GM23338 (cell line): ENCODE measurements around the gene PCDH1. TPM values are rescaled to one million over a fixed set of nuclear protein-coding genes. Genes with fewer than 3 reads are reported as not detected.

Experiments
- ATAC-seq: fragments of 200-7000 bp; cut with Tn5 transposase; 3 replicates; pipeline ENCODE4 v1.9.1; 2020
- DNase-seq: peaks from one replicate; pipeline ENCODE4 v3.0.0-alpha.2; 2015; ENCODE audit warnings: low spot score
- H2AFZ ChIP-seq: fragments of 200-600 bp; sonication (generic); 2 replicates; pipeline ENCODE4 v1.8.0; 2016; ENCODE audit warnings: antibody characterized with exemption, mild to moderate bottlenecking, moderate library complexity
- H3F3A ChIP-seq: fragments of 200-600 bp; sonication (generic); replicated peaks from 2 replicates; pipeline ENCODE4 v1.8.0; 2017; ENCODE audit warnings: antibody characterized with exemption, mixed run types, low read depth
- H3K27ac ChIP-seq: fragments of 200-600 bp; sonication (generic); 2 replicates; pipeline ENCODE4 v1.6.1; 2016; ENCODE audit warnings: low read depth
- H3K27me3 ChIP-seq: fragments of 200-600 bp; sonication (generic); 2 replicates; pipeline ENCODE4 v1.8.0; 2016; ENCODE audit warnings: mild to moderate bottlenecking, mixed run types, moderate library complexity; ENCODE audit not compliant: insufficient read depth
- H3K36me3 ChIP-seq: fragments of 200-600 bp; sonication (generic); 2 replicates; pipeline ENCODE4 v1.8.0; 2016; ENCODE audit warnings: mild to moderate bottlenecking; ENCODE audit not compliant: insufficient read depth
- H3K4me1 ChIP-seq: fragments of 200-600 bp; sonication (generic); 2 replicates; pipeline ENCODE4 v1.8.0; 2016; ENCODE audit warnings: mild to moderate bottlenecking, moderate library complexity; ENCODE audit not compliant: insufficient read depth
- H3K4me2 ChIP-seq: fragments of 200-600 bp; sonication (generic); 2 replicates; pipeline ENCODE4 v1.7.1; 2017; ENCODE audit warnings: mixed run types
- H3K4me3 ChIP-seq: fragments of 200-600 bp; sonication (generic); 2 replicates; pipeline ENCODE4 v1.6.1; 2016; ENCODE audit warnings: mixed run types
- H3K79me2 ChIP-seq: fragments of 200-600 bp; sonication (generic); replicated peaks from 2 replicates; pipeline ENCODE4 v1.8.0; 2017; ENCODE audit warnings: mild to moderate bottlenecking; ENCODE audit not compliant: insufficient read depth
- H3K9me2 ChIP-seq: fragments of 200-600 bp; sonication (generic); 2 replicates; pipeline ENCODE4 v1.8.0; 2017; ENCODE audit not compliant: insufficient read depth
- H4K20me1 ChIP-seq: fragments of 200-600 bp; sonication (generic); replicated peaks from 2 replicates; pipeline ENCODE4 v1.8.0; 2017; ENCODE audit warnings: mild to moderate bottlenecking; ENCODE audit not compliant: insufficient read depth
- H3K27ac Mint-ChIP-seq: 2 replicates; pipeline ENCODE4 v1.8.0; 2020; ENCODE audit warnings: inconsistent platforms, mild to moderate bottlenecking, moderate library complexity, mixed read lengths
- H3K27me3 Mint-ChIP-seq: 3 replicates; pipeline ENCODE4 v1.8.0; 2022; ENCODE audit warnings: low read depth, mild to moderate bottlenecking, moderate library complexity, mixed read lengths, inconsistent platforms; ENCODE audit not compliant: insufficient read depth, poor library complexity
- H3K36me3 Mint-ChIP-seq: 3 replicates; pipeline ENCODE4 v1.8.0; 2021; ENCODE audit warnings: low read depth, mild to moderate bottlenecking, inconsistent platforms, moderate library complexity, mixed read lengths
- H3K4me1 Mint-ChIP-seq: 3 replicates; pipeline ENCODE4 v1.8.0; 2020; ENCODE audit warnings: mild to moderate bottlenecking, inconsistent platforms, mixed read lengths
- H3K4me3 Mint-ChIP-seq: 3 replicates; pipeline ENCODE4 v1.8.0; 2021; ENCODE audit warnings: moderate library complexity, mild to moderate bottlenecking, inconsistent platforms, mixed read lengths
- H3K9me3 Mint-ChIP-seq: 3 replicates; pipeline ENCODE4 v1.8.0; 2020; ENCODE audit warnings: moderate library complexity, mild to moderate bottlenecking, inconsistent platforms, mixed read lengths
- CREB1 ChIP-seq: fragments of 250-450 bp; sonication (Bioruptor Pico); IDR thresholded peaks from 2 replicates; pipeline ENCODE4 v1.5.0; 2020; ENCODE audit warnings: low read depth, mild to moderate bottlenecking, moderate library complexity
- CTCF ChIP-seq, 2 experiments: fragments of 200-600 bp in 1 of 2; sonication (generic) in 1 of 2; conservative IDR thresholded peaks; 2 replicates each; pipeline versions ENCODE4 v1.5.1 to v1.6.1; 2016 to 2017; ENCODE audit warnings: antibody characterized with exemption in 2 of 2, low read depth in 2 of 2, mild to moderate bottlenecking in 2 of 2, moderate library complexity in 1 of 2
- EZH2 ChIP-seq: fragments of 200-600 bp; sonication (generic); IDR thresholded peaks from one replicate; pipeline ENCODE4 v1.8.0; 2017; ENCODE audit warnings: antibody characterized with exemption, mild to moderate bottlenecking, low read depth; ENCODE audit not compliant: unreplicated experiment
- EZH2phosphoT487 ChIP-seq: fragments of 200-600 bp; sonication (generic); IDR thresholded peaks from one replicate; pipeline ENCODE4 v1.8.1; 2018; ENCODE audit warnings: antibody characterized with exemption; ENCODE audit not compliant: unreplicated experiment
- JUNB ChIP-seq: IDR thresholded peaks from one replicate; pipeline ENCODE4 v1.6.1; 2016; ENCODE audit warnings: antibody characterized with exemption; ENCODE audit not compliant: unreplicated experiment
- NANOG ChIP-seq: IDR thresholded peaks from 2 replicates; pipeline ENCODE4 v1.6.1; 2016; ENCODE audit warnings: antibody characterized with exemption, borderline replicate concordance
- POLR2AphosphoS5 ChIP-seq: IDR thresholded peaks from 2 replicates; pipeline ENCODE4 v1.6.1; 2016; ENCODE audit warnings: antibody characterized with exemption, low read depth
- REST ChIP-seq: IDR thresholded peaks from one replicate; pipeline ENCODE4 v1.6.1; 2018; ENCODE audit warnings: antibody characterized with exemption; ENCODE audit not compliant: unreplicated experiment
- STAT1 ChIP-seq: IDR thresholded peaks from one replicate; pipeline ENCODE4 v1.6.1; 2016; ENCODE audit warnings: antibody characterized with exemption; ENCODE audit not compliant: unreplicated experiment
- ZNF114 ChIP-seq: fragments of 250-450 bp; sonication (Bioruptor Pico); IDR thresholded peaks from 2 replicates; pipeline ENCODE4 v1.5.0; 2020; ENCODE audit warnings: mild to moderate bottlenecking, moderate library complexity
- ZNF331 ChIP-seq: fragments of 250-450 bp; sonication (Bioruptor Pico); IDR thresholded peaks from 2 replicates; pipeline ENCODE4 v1.5.0; 2020; ENCODE audit warnings: low read depth, mild to moderate bottlenecking, moderate library complexity
- polyA plus RNA-seq: library from polyadenylated mRNA; unstranded; fragments of >200 nt; fragmentation: Nextera tagmentation; extraction: Ambion mirVana; gene quantifications from 2 replicates; pipeline ENCODE4 v1.2.1, GENCODE V29; 2016
- total RNA-seq: library from RNA; depleted of rRNA; stranded (reverse); fragments of >200 nt; shearing (Covaris generic); gene quantifications from 2 replicates; pipeline ENCODE4 v1.2.3, GENCODE V29; 2014
- TF ChIP-seq, protein P1 (sequence below): fragments of 250-450 bp; sonication (Bioruptor Pico); IDR thresholded peaks from 2 replicates; pipeline ENCODE4 v1.5.0; 2020; ENCODE audit warnings: mild to moderate bottlenecking, moderate library complexity
- TF ChIP-seq, protein P2 (sequence below): IDR thresholded peaks from 2 replicates; pipeline ENCODE4 v1.6.1; 2016; ENCODE audit warnings: antibody characterized with exemption

PCDH1 gene
- total and polyA plus RNA-seq, 2 experiments from 2014 or later: 26.2 to 183 TPM

- DNase-seq (no peak), ATAC-seq (no peak)
- Histone ChIP-seq H3K36me3 (peaks cover 39% of the 10 kb centered on the region), H3K4me1 (peaks cover 12% of the 10 kb centered on the region; the same call in 1 of the 2 replicates), H3K27ac (no peak overlapping the region), H3K4me2 (no peak overlapping the region), H2AFZ (no peak overlapping the region), H3K4me3 (no peak overlapping the region), H3K79me2 (peaks cover 15% of the 10 kb centered on the region), H3F3A (peaks cover 10% of the 10 kb centered on the region), H3K9me2 (0 out of 2 replicates have a peak, but pooled peaks cover 3% of the 10 kb centered on the region), H4K20me1 (peaks cover 3% of the 10 kb centered on the region; the same call in 1 of the 2 replicates), H3K27me3 (no peaks in the 10 kb centered on the region)
- Mint-ChIP-seq H3K27me3 (peaks cover 12% of the 10 kb centered on the region), H3K9me3 (no peaks in the 10 kb centered on the region; the same call in 2 of the 3 replicates), H3K27ac (no peak overlapping the region), H3K36me3 (peaks cover 68% of the 10 kb centered on the region), H3K4me3 (no peak overlapping the region), H3K4me1 (peaks cover 11% of the 10 kb centered on the region)
- no peak for TF ChIP-seq STAT1
- no peak for TF ChIP-seq REST
- no peak for TF ChIP-seq EZH2phosphoT487
- no peak for TF ChIP-seq ZNF114 (CRISPR knock-in tag)
- TF ChIP-seq NANOG: no peak
- no peak for TF ChIP-seq CREB1 (CRISPR knock-in tag)
- TF ChIP-seq EZH2: no peak
- TF ChIP-seq JUNB: no peak
- TF ChIP-seq, protein P1, sequence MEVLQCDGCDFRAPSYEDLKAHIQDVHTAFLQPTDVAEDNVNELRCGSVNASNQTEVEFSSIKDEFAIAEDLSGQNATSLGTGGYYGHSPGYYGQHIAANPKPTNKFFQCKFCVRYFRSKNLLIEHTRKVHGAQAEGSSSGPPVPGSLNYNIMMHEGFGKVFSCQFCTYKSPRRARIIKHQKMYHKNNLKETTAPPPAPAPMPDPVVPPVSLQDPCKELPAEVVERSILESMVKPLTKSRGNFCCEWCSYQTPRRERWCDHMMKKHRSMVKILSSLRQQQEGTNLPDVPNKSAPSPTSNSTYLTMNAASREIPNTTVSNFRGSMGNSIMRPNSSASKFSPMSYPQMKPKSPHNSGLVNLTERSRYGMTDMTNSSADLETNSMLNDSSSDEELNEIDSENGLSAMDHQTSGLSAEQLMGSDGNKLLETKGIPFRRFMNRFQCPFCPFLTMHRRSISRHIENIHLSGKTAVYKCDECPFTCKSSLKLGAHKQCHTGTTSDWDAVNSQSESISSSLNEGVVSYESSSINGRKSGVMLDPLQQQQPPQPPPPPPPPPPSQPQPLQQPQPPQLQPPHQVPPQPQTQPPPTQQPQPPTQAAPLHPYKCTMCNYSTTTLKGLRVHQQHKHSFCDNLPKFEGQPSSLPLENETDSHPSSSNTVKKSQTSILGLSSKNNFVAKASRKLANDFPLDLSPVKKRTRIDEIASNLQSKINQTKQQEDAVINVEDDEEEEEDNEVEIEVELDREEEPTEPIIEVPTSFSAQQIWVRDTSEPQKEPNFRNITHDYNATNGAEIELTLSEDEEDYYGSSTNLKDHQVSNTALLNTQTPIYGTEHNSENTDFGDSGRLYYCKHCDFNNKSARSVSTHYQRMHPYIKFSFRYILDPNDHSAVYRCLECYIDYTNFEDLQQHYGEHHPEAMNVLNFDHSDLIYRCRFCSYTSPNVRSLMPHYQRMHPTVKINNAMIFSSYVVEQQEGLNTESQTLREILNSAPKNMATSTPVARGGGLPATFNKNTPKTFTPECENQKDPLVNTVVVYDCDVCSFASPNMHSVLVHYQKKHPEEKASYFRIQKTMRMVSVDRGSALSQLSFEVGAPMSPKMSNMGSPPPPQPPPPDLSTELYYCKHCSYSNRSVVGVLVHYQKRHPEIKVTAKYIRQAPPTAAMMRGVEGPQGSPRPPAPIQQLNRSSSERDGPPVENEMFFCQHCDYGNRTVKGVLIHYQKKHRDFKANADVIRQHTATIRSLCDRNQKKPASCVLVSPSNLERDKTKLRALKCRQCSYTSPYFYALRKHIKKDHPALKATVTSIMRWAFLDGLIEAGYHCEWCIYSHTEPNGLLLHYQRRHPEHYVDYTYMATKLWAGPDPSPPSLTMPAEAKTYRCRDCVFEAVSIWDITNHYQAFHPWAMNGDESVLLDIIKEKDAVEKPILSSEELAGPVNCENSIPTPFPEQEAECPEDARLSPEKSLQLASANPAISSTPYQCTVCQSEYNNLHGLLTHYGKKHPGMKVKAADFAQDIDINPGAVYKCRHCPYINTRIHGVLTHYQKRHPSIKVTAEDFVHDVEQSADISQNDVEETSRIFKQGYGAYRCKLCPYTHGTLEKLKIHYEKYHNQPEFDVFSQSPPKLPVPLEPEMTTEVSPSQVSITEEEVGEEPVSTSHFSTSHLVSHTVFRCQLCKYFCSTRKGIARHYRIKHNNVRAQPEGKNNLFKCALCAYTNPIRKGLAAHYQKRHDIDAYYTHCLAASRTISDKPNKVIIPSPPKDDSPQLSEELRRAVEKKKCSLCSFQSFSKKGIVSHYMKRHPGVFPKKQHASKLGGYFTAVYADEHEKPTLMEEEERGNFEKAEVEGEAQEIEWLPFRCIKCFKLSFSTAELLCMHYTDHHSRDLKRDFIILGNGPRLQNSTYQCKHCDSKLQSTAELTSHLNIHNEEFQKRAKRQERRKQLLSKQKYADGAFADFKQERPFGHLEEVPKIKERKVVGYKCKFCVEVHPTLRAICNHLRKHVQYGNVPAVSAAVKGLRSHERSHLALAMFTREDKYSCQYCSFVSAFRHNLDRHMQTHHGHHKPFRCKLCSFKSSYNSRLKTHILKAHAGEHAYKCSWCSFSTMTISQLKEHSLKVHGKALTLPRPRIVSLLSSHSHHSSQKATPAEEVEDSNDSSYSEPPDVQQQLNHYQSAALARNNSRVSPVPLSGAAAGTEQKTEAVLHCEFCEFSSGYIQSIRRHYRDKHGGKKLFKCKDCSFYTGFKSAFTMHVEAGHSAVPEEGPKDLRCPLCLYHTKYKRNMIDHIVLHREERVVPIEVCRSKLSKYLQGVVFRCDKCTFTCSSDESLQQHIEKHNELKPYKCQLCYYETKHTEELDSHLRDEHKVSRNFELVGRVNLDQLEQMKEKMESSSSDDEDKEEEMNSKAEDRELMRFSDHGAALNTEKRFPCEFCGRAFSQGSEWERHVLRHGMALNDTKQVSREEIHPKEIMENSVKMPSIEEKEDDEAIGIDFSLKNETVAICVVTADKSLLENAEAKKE (CRISPR knock-in tag): no peak
- no peak for TF ChIP-seq POLR2AphosphoS5
- TF ChIP-seq CTCF (conservative IDR thresholded peaks at IDR 0.05; ENCODE audit: low read depth in 2 of 2): no peak
- TF ChIP-seq, protein P2, sequence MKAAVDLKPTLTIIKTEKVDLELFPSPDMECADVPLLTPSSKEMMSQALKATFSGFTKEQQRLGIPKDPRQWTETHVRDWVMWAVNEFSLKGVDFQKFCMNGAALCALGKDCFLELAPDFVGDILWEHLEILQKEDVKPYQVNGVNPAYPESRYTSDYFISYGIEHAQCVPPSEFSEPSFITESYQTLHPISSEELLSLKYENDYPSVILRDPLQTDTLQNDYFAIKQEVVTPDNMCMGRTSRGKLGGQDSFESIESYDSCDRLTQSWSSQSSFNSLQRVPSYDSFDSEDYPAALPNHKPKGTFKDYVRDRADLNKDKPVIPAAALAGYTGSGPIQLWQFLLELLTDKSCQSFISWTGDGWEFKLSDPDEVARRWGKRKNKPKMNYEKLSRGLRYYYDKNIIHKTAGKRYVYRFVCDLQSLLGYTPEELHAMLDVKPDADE: no peak
- TF ChIP-seq ZNF331 (CRISPR knock-in tag): no peak
Observed at GRCh38 chr5:141926434-141926833, 48.2 kb upstream of the PCDH1 start.
